Stimulated activated CD8-positive, alpha-beta memory T cell treated with anti-CD3 and anti-CD28 coated beads, Interleukin-15, amount 100 ng/mL, for 1 hour (primary cell): Measurements from ENCODE around the gene ENC1.

Experiments used
- DNase-seq: peaks from one replicate; pipeline ENCODE4 v3.0.0-alpha.2; 2020; ENCODE audit warnings: low read depth

ENC1 gene

GRCh38 chr5:74608736-74609601 is 31.6 kb downstream of the ENC1 start:
- no peak for DNase-seq

- no peak for DNase-seq
Observed at GRCh38 chr5:74605759-74606158, 34.8 kb downstream of the ENC1 start.

- no peak for DNase-seq
Observed at GRCh38 chr5:74603376-74603775, 37.2 kb downstream of the ENC1 start.

GRCh38 chr5:74599148-74599547 is 41.4 kb downstream of the ENC1 start:
- no peak for DNase-seq

- DNase-seq, result no peak
Observed at GRCh38 chr5:74598731-74599130, 41.8 kb downstream of the ENC1 start.

- no peak for DNase-seq
Observed at GRCh38 chr5:74596927-74597326, 43.6 kb downstream of the ENC1 start.

- DNase-seq, result no peak
Observed at GRCh38 chr5:74595143-74595925, 45.2 kb downstream of the ENC1 start.

- DNase-seq, result no peak
Observed at GRCh38 chr5:74594137-74595040, 46.1 kb downstream of the ENC1 start.

- no peak for DNase-seq
Observed at GRCh38 chr5:74589204-74590056, 51.1 kb downstream of the ENC1 start.

GRCh38 chr5:74588415-74588814 is 52.1 kb downstream of the ENC1 start:
- DNase-seq, result no peak

GRCh38 chr5:74587890-74588289 is 52.6 kb downstream of the ENC1 start:
- DNase-seq, result no peak

- no peak for DNase-seq
Observed at GRCh38 chr5:74587300-74587699, 53.2 kb downstream of the ENC1 start.

- no peak for DNase-seq
Observed at GRCh38 chr5:74586856-74587255, 53.7 kb downstream of the ENC1 start.

- DNase-seq, result no peak
Observed at GRCh38 chr5:74582853-74583252, 57.7 kb downstream of the ENC1 start.

GRCh38 chr5:74581988-74582365 is 58.6 kb downstream of the ENC1 start:
- DNase-seq, result no peak

GRCh38 chr5:74580729-74581109 is 59.8 kb downstream of the ENC1 start:
- DNase-seq, result no peak

- DNase-seq, result peak; percentile 7
Observed at GRCh38 chr5:74579215-74579614, 61.3 kb downstream of the ENC1 start.

- no peak for DNase-seq
Observed at GRCh38 chr5:74578356-74579044, 62.0 kb downstream of the ENC1 start.
